ENCODE measurements around the gene CEP128.

The CEP128 gene

DNA sequence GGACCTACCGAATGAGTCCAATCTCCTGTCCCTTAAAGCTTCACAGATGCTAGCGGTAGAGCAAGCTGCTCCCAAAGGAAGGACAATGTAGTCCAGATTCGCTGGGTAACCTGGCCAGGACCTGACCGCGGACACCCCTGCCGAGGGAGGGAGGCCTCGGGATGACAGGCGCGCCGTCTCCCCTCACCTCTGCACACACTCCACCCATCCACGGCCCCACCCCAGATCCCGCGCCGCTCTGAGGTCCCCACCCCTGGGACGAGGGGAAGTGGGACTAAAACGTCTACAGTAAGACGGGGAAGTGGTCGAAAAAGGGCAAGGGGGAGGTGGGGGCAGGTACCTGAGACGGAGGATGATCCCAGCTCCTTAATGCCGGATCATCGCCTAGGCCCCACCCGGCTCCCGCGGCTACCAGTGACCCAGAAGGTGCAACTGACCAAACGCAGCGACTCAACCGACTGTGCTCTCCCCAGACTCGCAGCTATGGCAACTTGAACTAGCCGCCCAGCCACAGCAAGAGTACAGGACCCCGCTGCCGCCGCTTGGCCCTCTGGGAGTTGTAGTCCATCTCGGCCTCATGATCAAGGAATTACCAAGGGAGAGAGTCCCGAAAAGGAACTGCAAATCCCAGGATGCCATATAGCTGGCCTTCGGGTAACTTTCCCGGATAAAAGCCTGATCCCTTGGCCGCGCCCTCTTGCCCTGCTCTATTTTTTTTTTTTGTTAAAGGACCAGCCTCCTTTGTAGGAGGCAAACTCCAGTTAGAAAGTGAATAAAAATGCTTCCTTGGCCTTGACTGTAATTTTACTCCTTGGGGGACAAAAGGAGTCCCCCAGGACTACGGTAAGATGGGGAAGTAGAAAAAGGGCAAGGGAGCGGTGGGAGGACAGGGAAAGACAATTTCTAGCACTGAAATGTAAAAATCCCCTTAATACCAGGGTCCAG is at the start of gene CEP128 (continued):
- TF ChIP-seq ZNF48 (tag by site-specific recombination; IDR thresholded peaks at IDR 0.05) (no peak), ZNF843 (tag by site-specific recombination; IDR thresholded peaks at IDR 0.05) (peak; percentile 25; the same call in 1 of the 2 replicates), ZNF621 (tag by site-specific recombination; IDR thresholded peaks at IDR 0.05) (no peak), ZEB2 (tag by site-specific recombination; IDR thresholded peaks at IDR 0.05) (no peak), ZNF558 (tag by site-specific recombination; IDR thresholded peaks at IDR 0.05) (no peak), ZNF624 (tag by site-specific recombination; IDR thresholded peaks at IDR 0.05) (no peak), ZNF501 (tag by site-specific recombination; IDR thresholded peaks at IDR 0.05) (peak; percentile 64; the same call in 1 of the 2 replicates), ZNF335 (tag by site-specific recombination; conservative IDR thresholded peaks at IDR 0.05) (peak; percentile 93), OVOL3 (tag by site-specific recombination; IDR thresholded peaks at IDR 0.05) (no peak), ZSCAN16 (tag by site-specific recombination; IDR thresholded peaks at IDR 0.05) (no peak), ZNF114 (tag by site-specific recombination; IDR thresholded peaks at IDR 0.05) (no peak), ZNF670 (tag by site-specific recombination; IDR thresholded peaks at IDR 0.05; ENCODE audit: low read depth) (no peak), PRDM1 (tag by site-specific recombination; IDR thresholded peaks at IDR 0.05) (0 out of 2 replicates have a peak, but pooled peaks have one; percentile 47), KLF8 (tag by site-specific recombination; IDR thresholded peaks at IDR 0.05) (0 out of 2 replicates have a peak, but pooled peaks have one; percentile 59), SALL2 (tag by site-specific recombination; IDR thresholded peaks at IDR 0.05; ENCODE audit: borderline replicate concordance) (no peak), ZNF140 (tag by site-specific recombination; IDR thresholded peaks at IDR 0.05) (no peak), HOXD13 (CRISPR knock-in tag; IDR thresholded peaks at IDR 0.05; ENCODE audit: borderline replicate concordance) (no peak), ZNF626 (tag by site-specific recombination; IDR thresholded peaks at IDR 0.05) (no peak), ZNF600 (tag by site-specific recombination; IDR thresholded peaks at IDR 0.05) (0 out of 2 replicates have a peak, but pooled peaks have one; percentile 24), ZNF354C (tag by site-specific recombination; IDR thresholded peaks at IDR 0.05; ENCODE audit: borderline replicate concordance, low read depth) (no peak), ZNF544 (tag by site-specific recombination; IDR thresholded peaks at IDR 0.05) (no peak), MYNN (tag by site-specific recombination; IDR thresholded peaks at IDR 0.05; ENCODE audit: borderline replicate concordance) (peak; percentile 99), ZNF211 (tag by site-specific recombination; IDR thresholded peaks at IDR 0.05; ENCODE audit: low read depth) (no peak), ZNF76 (tag by site-specific recombination; IDR thresholded peaks at IDR 0.05; ENCODE audit: borderline replicate concordance, low read depth) (peak; percentile 97), KLF9 (tag by site-specific recombination; IDR thresholded peaks at IDR 0.05; ENCODE audit: low read depth) (peak; percentile 55; the same call in 1 of the 2 replicates), ZBTB20 (tag by site-specific recombination; IDR thresholded peaks at IDR 0.05) (peak; percentile 78; the same call in 1 of the 2 replicates)
- TF ChIP-seq, protein P1, sequence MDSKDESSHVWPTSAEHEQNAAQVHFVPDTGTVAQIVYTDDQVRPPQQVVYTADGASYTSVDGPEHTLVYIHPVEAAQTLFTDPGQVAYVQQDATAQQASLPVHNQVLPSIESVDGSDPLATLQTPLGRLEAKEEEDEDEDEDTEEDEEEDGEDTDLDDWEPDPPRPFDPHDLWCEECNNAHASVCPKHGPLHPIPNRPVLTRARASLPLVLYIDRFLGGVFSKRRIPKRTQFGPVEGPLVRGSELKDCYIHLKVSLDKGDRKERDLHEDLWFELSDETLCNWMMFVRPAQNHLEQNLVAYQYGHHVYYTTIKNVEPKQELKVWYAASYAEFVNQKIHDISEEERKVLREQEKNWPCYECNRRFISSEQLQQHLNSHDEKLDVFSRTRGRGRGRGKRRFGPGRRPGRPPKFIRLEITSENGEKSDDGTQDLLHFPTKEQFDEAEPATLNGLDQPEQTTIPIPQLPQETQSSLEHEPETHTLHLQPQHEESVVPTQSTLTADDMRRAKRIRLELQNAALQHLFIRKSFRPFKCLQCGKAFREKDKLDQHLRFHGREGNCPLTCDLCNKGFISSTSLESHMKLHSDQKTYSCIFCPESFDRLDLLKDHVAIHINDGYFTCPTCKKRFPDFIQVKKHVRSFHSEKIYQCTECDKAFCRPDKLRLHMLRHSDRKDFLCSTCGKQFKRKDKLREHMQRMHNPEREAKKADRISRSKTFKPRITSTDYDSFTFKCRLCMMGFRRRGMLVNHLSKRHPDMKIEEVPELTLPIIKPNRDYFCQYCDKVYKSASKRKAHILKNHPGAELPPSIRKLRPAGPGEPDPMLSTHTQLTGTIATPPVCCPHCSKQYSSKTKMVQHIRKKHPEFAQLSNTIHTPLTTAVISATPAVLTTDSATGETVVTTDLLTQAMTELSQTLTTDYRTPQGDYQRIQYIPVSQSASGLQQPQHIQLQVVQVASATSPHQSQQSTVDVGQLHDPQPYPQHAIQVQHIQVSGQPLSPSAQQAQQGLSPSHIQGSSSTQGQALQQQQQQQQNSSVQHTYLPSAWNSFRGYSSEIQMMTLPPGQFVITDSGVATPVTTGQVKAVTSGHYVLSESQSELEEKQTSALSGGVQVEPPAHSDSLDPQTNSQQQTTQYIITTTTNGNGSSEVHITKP (tag by site-specific recombination; IDR thresholded peaks at IDR 0.05) = peak; percentile 88
- TF ChIP-seq, protein P2, sequence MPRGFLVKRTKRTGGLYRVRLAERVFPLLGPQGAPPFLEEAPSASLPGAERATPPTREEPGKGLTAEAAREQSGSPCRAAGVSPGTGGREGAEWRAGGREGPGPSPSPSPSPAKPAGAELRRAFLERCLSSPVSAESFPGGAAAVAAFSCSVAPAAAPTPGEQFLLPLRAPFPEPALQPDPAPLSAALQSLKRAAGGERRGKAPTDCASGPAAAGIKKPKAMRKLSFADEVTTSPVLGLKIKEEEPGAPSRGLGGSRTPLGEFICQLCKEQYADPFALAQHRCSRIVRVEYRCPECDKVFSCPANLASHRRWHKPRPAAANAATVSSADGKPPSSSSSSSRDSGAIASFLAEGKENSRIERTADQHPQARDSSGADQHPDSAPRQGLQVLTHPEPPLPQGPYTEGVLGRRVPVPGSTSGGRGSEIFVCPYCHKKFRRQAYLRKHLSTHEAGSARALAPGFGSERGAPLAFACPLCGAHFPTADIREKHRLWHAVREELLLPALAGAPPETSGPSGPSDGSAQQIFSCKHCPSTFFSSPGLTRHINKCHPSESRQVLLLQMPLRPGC (tag by site-specific recombination; IDR thresholded peaks at IDR 0.05) = no peak
- TF ChIP-seq, protein P3, sequence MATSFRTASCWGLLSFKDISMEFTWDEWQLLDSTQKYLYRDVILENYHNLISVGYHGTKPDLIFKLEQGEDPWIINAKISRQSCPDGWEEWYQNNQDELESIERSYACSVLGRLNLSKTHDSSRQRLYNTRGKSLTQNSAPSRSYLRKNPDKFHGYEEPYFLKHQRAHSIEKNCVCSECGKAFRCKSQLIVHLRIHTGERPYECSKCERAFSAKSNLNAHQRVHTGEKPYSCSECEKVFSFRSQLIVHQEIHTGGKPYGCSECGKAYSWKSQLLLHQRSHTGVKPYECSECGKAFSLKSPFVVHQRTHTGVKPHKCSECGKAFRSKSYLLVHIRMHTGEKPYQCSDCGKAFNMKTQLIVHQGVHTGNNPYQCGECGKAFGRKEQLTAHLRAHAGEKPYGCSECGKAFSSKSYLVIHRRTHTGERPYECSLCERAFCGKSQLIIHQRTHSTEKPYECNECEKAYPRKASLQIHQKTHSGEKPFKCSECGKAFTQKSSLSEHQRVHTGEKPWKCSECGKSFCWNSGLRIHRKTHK (tag by site-specific recombination; IDR thresholded peaks at IDR 0.05) = no peak
- TF ChIP-seq, protein P4, sequence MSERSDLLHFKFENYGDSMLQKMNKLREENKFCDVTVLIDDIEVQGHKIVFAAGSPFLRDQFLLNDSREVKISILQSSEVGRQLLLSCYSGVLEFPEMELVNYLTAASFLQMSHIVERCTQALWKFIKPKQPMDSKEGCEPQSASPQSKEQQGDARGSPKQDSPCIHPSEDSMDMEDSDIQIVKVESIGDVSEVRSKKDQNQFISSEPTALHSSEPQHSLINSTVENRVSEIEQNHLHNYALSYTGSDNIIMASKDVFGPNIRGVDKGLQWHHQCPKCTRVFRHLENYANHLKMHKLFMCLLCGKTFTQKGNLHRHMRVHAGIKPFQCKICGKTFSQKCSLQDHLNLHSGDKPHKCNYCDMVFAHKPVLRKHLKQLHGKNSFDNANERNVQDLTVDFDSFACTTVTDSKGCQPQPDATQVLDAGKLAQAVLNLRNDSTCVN (tag by site-specific recombination; optimal IDR thresholded peaks at IDR 0.05) = peak; percentile 36
- TF ChIP-seq, protein P5, sequence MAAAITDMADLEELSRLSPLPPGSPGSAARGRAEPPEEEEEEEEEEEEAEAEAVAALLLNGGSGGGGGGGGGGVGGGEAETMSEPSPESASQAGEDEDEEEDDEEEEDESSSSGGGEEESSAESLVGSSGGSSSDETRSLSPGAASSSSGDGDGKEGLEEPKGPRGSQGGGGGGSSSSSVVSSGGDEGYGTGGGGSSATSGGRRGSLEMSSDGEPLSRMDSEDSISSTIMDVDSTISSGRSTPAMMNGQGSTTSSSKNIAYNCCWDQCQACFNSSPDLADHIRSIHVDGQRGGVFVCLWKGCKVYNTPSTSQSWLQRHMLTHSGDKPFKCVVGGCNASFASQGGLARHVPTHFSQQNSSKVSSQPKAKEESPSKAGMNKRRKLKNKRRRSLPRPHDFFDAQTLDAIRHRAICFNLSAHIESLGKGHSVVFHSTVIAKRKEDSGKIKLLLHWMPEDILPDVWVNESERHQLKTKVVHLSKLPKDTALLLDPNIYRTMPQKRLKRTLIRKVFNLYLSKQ (tag by site-specific recombination; IDR thresholded peaks at IDR 0.05; ENCODE audit: borderline replicate concordance) = no peak

All from HEK293 (cell line).